GM18520 (cell line): Measurements from ENCODE around the gene MOB3C.

Experiments
- ATAC-seq: cut with Tn5 transposase; IDR thresholded peaks from one replicate; pipeline ENCODE4 v1.9.1; 2021; ENCODE audit not compliant: unreplicated experiment

The MOB3C gene

GRCh38 chr1:46607345-46608130, 9.1 kb downstream of the MOB3C start:
- ATAC-seq, result no peak

- ATAC-seq, result no peak
Observed at GRCh38 chr1:46606255-46606965, 10.2 kb downstream of the MOB3C start.

- no peak for ATAC-seq
Observed at GRCh38 chr1:46605232-46605631, 11.4 kb downstream of the MOB3C start.

- peak; percentile 80 for ATAC-seq
Observed at GRCh38 chr1:46603858-46604549, 12.6 kb downstream of the MOB3C start, which contains the start of gene MKNK1. Gene MKNK1 (minus strand): TSS chr1:46604268. CDS start chr1:46583327, 20,941 bp downstream.

- no peak for ATAC-seq
Observed at GRCh38 chr1:46603481-46603857, 13.1 kb downstream of the MOB3C start.

GRCh38 chr1:46601257-46602007, 15.2 kb downstream of the MOB3C start:
- ATAC-seq, result no peak

GRCh38 chr1:46599059-46599970, 17.3 kb downstream of the MOB3C start:
- no peak for ATAC-seq

- ATAC-seq, result no peak
Observed at GRCh38 chr1:46596846-46597245, 19.8 kb downstream of the MOB3C start.

- ATAC-seq, result no peak
Observed at GRCh38 chr1:46596036-46596435, 20.6 kb downstream of the MOB3C start.

- no peak for ATAC-seq
Observed at GRCh38 chr1:46595127-46595526, 21.5 kb downstream of the MOB3C start.

GRCh38 chr1:46594063-46594462, 22.5 kb downstream of the MOB3C start:
- no peak for ATAC-seq

- ATAC-seq, result no peak
Observed at GRCh38 chr1:46592823-46593222, 23.8 kb downstream of the MOB3C start.

- no peak for ATAC-seq
Observed at GRCh38 chr1:46589529-46589928, 27.1 kb downstream of the MOB3C start.

- no peak for ATAC-seq
Observed at GRCh38 chr1:46587069-46587468, 29.5 kb downstream of the MOB3C start.

- ATAC-seq, result no peak
Observed at GRCh38 chr1:46585312-46585938, 31.2 kb downstream of the MOB3C start.

GRCh38 chr1:46583494-46583893, 33.1 kb downstream of the MOB3C start:
- no peak for ATAC-seq

- ATAC-seq, result no peak
Observed at GRCh38 chr1:46582972-46583371, 33.6 kb downstream of the MOB3C start.

GRCh38 chr1:46581681-46582455, 34.7 kb downstream of the MOB3C start:
- ATAC-seq, result no peak
